H9 (cell line): ENCODE results near the gene SYCE1. TPM values are rescaled to one million over a fixed set of nuclear protein-coding genes. Genes with fewer than 3 reads are reported as not detected.

Experiments
- DNase-seq: peaks from one replicate; pipeline ENCODE4 v3.0.0-alpha.2; 2017
- H2AFZ ChIP-seq: one replicate; pipeline ENCODE4 v1.6.1; 2013; ENCODE audit warnings: mild to moderate bottlenecking, low read length, control low read depth, moderate library complexity
- H2AK5ac ChIP-seq: 2 replicates; pipeline ENCODE4 v1.6.1; 2013; ENCODE audit warnings: low read length, control low read depth, mixed read lengths; ENCODE audit not compliant: insufficient read length
- H2BK120ac ChIP-seq: one replicate; pipeline ENCODE4 v1.6.1; 2013; ENCODE audit warnings: low read depth, mild to moderate bottlenecking, low read length, control low read depth, inconsistent platforms; ENCODE audit not compliant: poor library complexity, severe bottlenecking
- H2BK12ac ChIP-seq: 2 replicates; pipeline ENCODE4 v1.6.1; 2013; ENCODE audit warnings: low read length, control low read depth, mixed read lengths, low read depth; ENCODE audit not compliant: insufficient read length
- H2BK15ac ChIP-seq: 2 replicates; pipeline ENCODE4 v1.6.1; 2013; ENCODE audit warnings: low read depth, low read length, control low read depth
- H2BK20ac ChIP-seq: one replicate; pipeline ENCODE4 v1.6.1; 2013; ENCODE audit warnings: low read depth, mild to moderate bottlenecking, low read length, control low read depth, inconsistent platforms; ENCODE audit not compliant: poor library complexity, severe bottlenecking
- H2BK5ac ChIP-seq: 2 replicates; pipeline ENCODE4 v1.6.1; 2013; ENCODE audit warnings: low read length, control low read depth, mixed read lengths; ENCODE audit not compliant: insufficient read length
- H3K14ac ChIP-seq: 2 replicates; pipeline ENCODE4 v1.6.1; 2013; ENCODE audit warnings: low read length, control low read depth; ENCODE audit not compliant: insufficient read depth
- H3K18ac ChIP-seq: 2 replicates; pipeline ENCODE4 v1.6.1; 2013; ENCODE audit warnings: low read depth, mild to moderate bottlenecking, mixed read lengths, low read length, control low read depth; ENCODE audit not compliant: insufficient read length
- H3K23ac ChIP-seq: 2 replicates; pipeline ENCODE4 v1.6.1; 2013; ENCODE audit warnings: low read length, control low read depth, mixed read lengths, low read depth; ENCODE audit not compliant: insufficient read length
- H3K23me2 ChIP-seq: 2 replicates; pipeline ENCODE4 v1.6.1; 2013; ENCODE audit warnings: low read depth, mild to moderate bottlenecking, mixed read lengths, low read length, control low read depth; ENCODE audit not compliant: insufficient read length, poor library complexity, severe bottlenecking
- H3K27ac ChIP-seq: 2 replicates; pipeline ENCODE4 v1.5.1; 2013; ENCODE audit warnings: low read length, control low read depth, mixed read lengths, low read depth; ENCODE audit not compliant: insufficient read length
- H3K27me3 ChIP-seq: 2 replicates; pipeline ENCODE4 v1.6.1; 2013; ENCODE audit warnings: low read length, control low read depth, inconsistent platforms; ENCODE audit not compliant: insufficient read depth
- H3K4ac ChIP-seq: 2 replicates; pipeline ENCODE4 v1.6.1; 2013; ENCODE audit warnings: low read depth, mild to moderate bottlenecking, control low read depth, inconsistent platforms, low read length, moderate library complexity
- H3K4me1 ChIP-seq: 2 replicates; pipeline ENCODE4 v1.6.1; 2013; ENCODE audit warnings: low read length, control low read depth, inconsistent platforms; ENCODE audit not compliant: insufficient read depth
- H3K4me2 ChIP-seq: 2 replicates; pipeline ENCODE4 v1.6.1; 2013; ENCODE audit warnings: low read length, control low read depth, mixed read lengths; ENCODE audit not compliant: insufficient read length, insufficient read depth
- H3K56ac ChIP-seq: 2 replicates; pipeline ENCODE4 v1.6.1; 2013; ENCODE audit warnings: low read depth, mild to moderate bottlenecking, mixed read lengths, low read length, control low read depth; ENCODE audit not compliant: insufficient read length
- H3K79me1 ChIP-seq: 2 replicates; pipeline ENCODE4 v1.6.1; 2013; ENCODE audit warnings: low read depth, mild to moderate bottlenecking, moderate library complexity, low read length, control low read depth, inconsistent platforms; ENCODE audit not compliant: insufficient read depth, poor library complexity, severe bottlenecking
- H3K79me2 ChIP-seq: 2 replicates; pipeline ENCODE4 v1.6.1; 2013; ENCODE audit warnings: low read length, control low read depth, inconsistent platforms; ENCODE audit not compliant: insufficient read depth
- H3K9ac ChIP-seq: 2 replicates; pipeline ENCODE4 v1.6.1; 2013; ENCODE audit warnings: low read length, control low read depth, mixed read lengths; ENCODE audit not compliant: insufficient read length; ENCODE audit errors: extremely low read depth
- H3K9me3 ChIP-seq: one replicate; pipeline ENCODE4 v1.6.1; 2013; ENCODE audit warnings: low read depth, low read length, inconsistent platforms; ENCODE audit not compliant: control insufficient read depth
- H3T11ph ChIP-seq: one replicate; pipeline ENCODE4 v1.6.1; 2013; ENCODE audit warnings: mild to moderate bottlenecking, low read length, control low read depth, inconsistent platforms
- H4K20me1 ChIP-seq: one replicate; pipeline ENCODE4 v1.6.1; 2013; ENCODE audit not compliant: control insufficient read depth, insufficient read length, insufficient read depth
- H4K5ac ChIP-seq: 2 replicates; pipeline ENCODE4 v1.6.1; 2013; ENCODE audit warnings: low read depth, mild to moderate bottlenecking, mixed read lengths, low read length, control low read depth; ENCODE audit not compliant: insufficient read length
- H4K8ac ChIP-seq: replicated peaks from 2 replicates; pipeline ENCODE4 v1.6.1; 2013; ENCODE audit warnings: low read length, control low read depth, mixed read lengths, low read depth; ENCODE audit not compliant: insufficient read length
- H4K91ac ChIP-seq: 2 replicates; pipeline ENCODE4 v1.6.1; 2013; ENCODE audit warnings: low read depth, mild to moderate bottlenecking, moderate library complexity, mixed read lengths, low read length, control low read depth; ENCODE audit not compliant: insufficient read length
- H3K27ac Mint-ChIP-seq, 3 experiments: 2 replicates in 2 of 3; 3 replicates in 1 of 3; pipeline ENCODE4 v1.8.0; 2020 to 2021; ENCODE audit warnings: mixed read lengths in 3 of 3, mild to moderate bottlenecking in 1 of 3, moderate library complexity in 1 of 3
- H3K27me3 Mint-ChIP-seq: 2 replicates; pipeline ENCODE4 v1.8.0; 2021; ENCODE audit warnings: low read depth, mild to moderate bottlenecking, moderate library complexity, mixed read lengths
- H3K36me3 Mint-ChIP-seq, 3 experiments: 2 replicates in 2 of 3; 3 replicates in 1 of 3; pipeline ENCODE4 v1.8.0; 2020 to 2021; ENCODE audit warnings: low read depth in 3 of 3, mixed read lengths in 3 of 3; ENCODE audit not compliant: insufficient read depth in 1 of 3
- H3K4me1 Mint-ChIP-seq, 2 experiments: 2 replicates each; pipeline ENCODE4 v1.8.0; 2020; ENCODE audit warnings: mixed read lengths in 2 of 2
- H3K4me3 Mint-ChIP-seq, 2 experiments: 2 replicates in 1 of 2; 3 replicates in 1 of 2; pipeline ENCODE4 v1.8.0; 2020 to 2021; ENCODE audit warnings: mild to moderate bottlenecking in 2 of 2, mixed read lengths in 2 of 2, moderate library complexity in 1 of 2
- H3K9me3 Mint-ChIP-seq, 2 experiments: 2 replicates in 1 of 2; 3 replicates in 1 of 2; pipeline ENCODE4 v1.8.0; 2020; ENCODE audit warnings: mild to moderate bottlenecking in 2 of 2, mixed read lengths in 2 of 2, moderate library complexity in 1 of 2
- WGBS: extraction: QIAGEN DNeasy Blood & Tissue Kit; methylation state at CpG from one replicate; pipeline ENCODE4 v1.1.7; 2013; ENCODE audit warnings: missing lambda C conversion rate, low lambda C conversion rate, mixed read lengths; ENCODE audit not compliant: insufficient read length; ENCODE audit errors: extremely low coverage; 5-methylcytosine and 5-hydroxymethylcytosine counted together
- total RNA-seq: library from RNA; stranded (reverse); gene quantifications from 2 replicates; pipeline ENCODE4 v1.2.1, GENCODE V29; 2021
- TF ChIP-seq, protein P1 (sequence below): fragments of 200-600 bp; sonication (generic); conservative IDR thresholded peaks from 3 replicates; pipeline ENCODE4 v1.8.0; 2021; ENCODE audit warnings: antibody characterized with exemption, mild to moderate bottlenecking

Gene SYCE1
- total RNA-seq, 1 experiment from 2014 or later, result not detected

- no peaks in the 10 kb centered on the region for H3K4me1 ChIP-seq
- Mint-ChIP-seq H3K36me3 (peaks cover 5 to 33% (median 32%) of the 10 kb centered on the region in 3 experiments), H3K9me3 (peaks cover 90 to 96% of the 10 kb centered on the region in 2 experiments), H3K27ac (no peak overlapping the region), H3K4me1 (no peaks in the 10 kb centered on the region), H3K4me3 (no peak overlapping the region), H3K27me3 (no peaks in the 10 kb centered on the region; the same call in none of the 2 replicates)
- H3K27ac ChIP-seq, result no peak overlapping the region
- no peak overlapping the region for H2BK15ac ChIP-seq
- H3K14ac ChIP-seq, result no peak overlapping the region
- H2BK120ac ChIP-seq, result no peak overlapping the region
- no CpG with 5 or more reads among the region's 7 CpGs for WGBS
- no peak overlapping the region for H2BK20ac ChIP-seq
- TF ChIP-seq, protein P1, sequence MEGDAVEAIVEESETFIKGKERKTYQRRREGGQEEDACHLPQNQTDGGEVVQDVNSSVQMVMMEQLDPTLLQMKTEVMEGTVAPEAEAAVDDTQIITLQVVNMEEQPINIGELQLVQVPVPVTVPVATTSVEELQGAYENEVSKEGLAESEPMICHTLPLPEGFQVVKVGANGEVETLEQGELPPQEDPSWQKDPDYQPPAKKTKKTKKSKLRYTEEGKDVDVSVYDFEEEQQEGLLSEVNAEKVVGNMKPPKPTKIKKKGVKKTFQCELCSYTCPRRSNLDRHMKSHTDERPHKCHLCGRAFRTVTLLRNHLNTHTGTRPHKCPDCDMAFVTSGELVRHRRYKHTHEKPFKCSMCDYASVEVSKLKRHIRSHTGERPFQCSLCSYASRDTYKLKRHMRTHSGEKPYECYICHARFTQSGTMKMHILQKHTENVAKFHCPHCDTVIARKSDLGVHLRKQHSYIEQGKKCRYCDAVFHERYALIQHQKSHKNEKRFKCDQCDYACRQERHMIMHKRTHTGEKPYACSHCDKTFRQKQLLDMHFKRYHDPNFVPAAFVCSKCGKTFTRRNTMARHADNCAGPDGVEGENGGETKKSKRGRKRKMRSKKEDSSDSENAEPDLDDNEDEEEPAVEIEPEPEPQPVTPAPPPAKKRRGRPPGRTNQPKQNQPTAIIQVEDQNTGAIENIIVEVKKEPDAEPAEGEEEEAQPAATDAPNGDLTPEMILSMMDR, result no peak
- no peak overlapping the region for H3K9ac ChIP-seq
- no peaks in the 10 kb centered on the region for H3K79me1 ChIP-seq
- H3K4ac ChIP-seq, result no peak overlapping the region
- no peak overlapping the region for H3K23ac ChIP-seq
- no peak overlapping the region for H2AK5ac ChIP-seq
- H4K91ac ChIP-seq, result no peak overlapping the region
- H3K4me2 ChIP-seq, result no peak overlapping the region
- H2BK12ac ChIP-seq, result no peak overlapping the region
- no peak overlapping the region for H2BK5ac ChIP-seq
- no peak overlapping the region for H4K5ac ChIP-seq
- H4K8ac ChIP-seq, result no peak overlapping the region
- no peak overlapping the region for H2AFZ ChIP-seq
- no peaks in the 10 kb centered on the region for H3K23me2 ChIP-seq
- peaks cover 92% of the 10 kb centered on the region for H3K9me3 ChIP-seq
- H3K27me3 ChIP-seq, result no peaks in the 10 kb centered on the region; the same call in 1 of the 2 replicates
- H3K79me2 ChIP-seq, result no peaks in the 10 kb centered on the region
- H3K18ac ChIP-seq, result no peak overlapping the region
- H4K20me1 ChIP-seq, result no peaks in the 10 kb centered on the region
- no peak overlapping the region for H3T11ph ChIP-seq
- no peak overlapping the region for H3K56ac ChIP-seq
- no peak for DNase-seq
Measured at GRCh38 chr10:133534417-133534816, 31.0 kb downstream of the SYCE1 start.
